Thyroid gland (tissue), 4 donors: Measurements from ENCODE around the gene SPINK13. TPM values are rescaled to one million over a fixed set of nuclear protein-coding genes. Genes with fewer than 3 reads are reported as not detected.

Experiments
- DNase-seq, 2 donors: peaks; one replicate each; pipeline ENCODE4 v3.0.0-alpha.2; 2019
- H3K27ac ChIP-seq, 3 donors: fragments of 200-600 bp; sonication (generic); 1 replicate in 2 of 3; 2 replicates in 1 of 3; pipeline ENCODE4 v1.5.1; 2016 to 2019; ENCODE audit warnings: mild to moderate bottlenecking in 1 of 3, moderate library complexity in 1 of 3
- H3K27me3 ChIP-seq: fragments of 200-600 bp; sonication (generic); one replicate; pipeline ENCODE4 v1.5.1; 2019
- H3K36me3 ChIP-seq, 2 donors: fragments of 200-600 bp; sonication (generic); one replicate each; pipeline ENCODE4 v1.5.1; 2016 to 2019
- H3K4me1 ChIP-seq, 2 donors: fragments of 200-600 bp; sonication (generic); one replicate each; pipeline ENCODE4 v1.5.1; 2017 to 2019
- H3K4me3 ChIP-seq, 3 donors: fragments of 200-600 bp; sonication (generic); replicated peaks in 1 of 3; 1 replicate in 2 of 3; 2 replicates in 1 of 3; pipeline ENCODE4 v1.5.1; 2016; ENCODE audit warnings: mild to moderate bottlenecking in 1 of 3
- H3K9me3 ChIP-seq: fragments of 200-600 bp; sonication (generic); one replicate; pipeline ENCODE4 v1.5.1; 2017
- POLR2A ChIP-seq, 2 donors: fragments of 450-650 bp; IDR thresholded peaks; one replicate each; pipeline ENCODE4 v1.6.1; 2017; ENCODE audit warnings: antibody characterized with exemption in 2 of 2, mild to moderate bottlenecking in 2 of 2, moderate library complexity in 1 of 2
- WGBS, 2 donors: methylation state at CpG; one replicate each; pipeline ENCODE4 v1.1.5; 2017; 5-methylcytosine and 5-hydroxymethylcytosine counted together
- intact Hi-C: fragments of 100-400 bp; cut with DNase I; formaldehyde crosslinking; loops from one replicate; pipeline ENCODE4 v1.15.1; 2023
- total RNA-seq, 4 donors: library from RNA; depleted of rRNA; stranded (reverse); fragments of >200 nt; gene quantifications; one replicate each; pipeline ENCODE4 v1.2.3, GENCODE V29; 2016
- TF ChIP-seq, protein P1 (sequence below), 6 experiments: fragments of 200-600 bp in 3 of 6; fragments of 450-650 bp in 3 of 6; sonication (generic) in 3 of 6; IDR thresholded peaks; one replicate each; pipeline ENCODE4 v1.5.1; 2016 to 2019; ENCODE audit warnings: antibody characterized with exemption in 6 of 6, mild to moderate bottlenecking in 2 of 6, inconsistent platforms in 1 of 6, moderate library complexity in 1 of 6

The SPINK13 gene
- total RNA-seq, 4 donors from 2014 or later, result not detected

DNA sequence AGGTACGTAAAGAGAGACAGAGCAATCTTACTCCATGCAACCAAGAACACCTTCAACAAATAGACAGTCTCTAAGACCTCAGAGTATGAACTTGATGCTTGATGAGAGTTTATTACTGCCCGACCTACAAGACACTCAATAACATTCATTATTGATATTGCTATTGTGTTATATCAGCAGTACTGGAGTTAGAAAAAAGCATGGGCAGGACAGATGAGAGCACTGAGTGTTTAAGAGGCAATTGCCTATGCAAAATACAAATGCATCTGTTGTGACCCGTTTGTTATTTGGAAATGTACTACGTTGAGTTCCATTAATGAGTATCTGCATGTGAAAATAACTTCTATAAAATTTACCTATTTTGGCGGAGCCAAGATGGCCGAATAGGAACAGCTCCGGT is 38.4 kb upstream of the SPINK13 start:
- H3K27me3 ChIP-seq, result no peaks in the 10 kb centered on the region
- DNase-seq, result no peak
- no peak overlapping the region for H3K27ac ChIP-seq
- H3K4me1 ChIP-seq, result no peaks in the 10 kb centered on the region
- TF ChIP-seq POLR2A (IDR thresholded peaks at IDR 0.05), result no peak
- TF ChIP-seq, protein P1, sequence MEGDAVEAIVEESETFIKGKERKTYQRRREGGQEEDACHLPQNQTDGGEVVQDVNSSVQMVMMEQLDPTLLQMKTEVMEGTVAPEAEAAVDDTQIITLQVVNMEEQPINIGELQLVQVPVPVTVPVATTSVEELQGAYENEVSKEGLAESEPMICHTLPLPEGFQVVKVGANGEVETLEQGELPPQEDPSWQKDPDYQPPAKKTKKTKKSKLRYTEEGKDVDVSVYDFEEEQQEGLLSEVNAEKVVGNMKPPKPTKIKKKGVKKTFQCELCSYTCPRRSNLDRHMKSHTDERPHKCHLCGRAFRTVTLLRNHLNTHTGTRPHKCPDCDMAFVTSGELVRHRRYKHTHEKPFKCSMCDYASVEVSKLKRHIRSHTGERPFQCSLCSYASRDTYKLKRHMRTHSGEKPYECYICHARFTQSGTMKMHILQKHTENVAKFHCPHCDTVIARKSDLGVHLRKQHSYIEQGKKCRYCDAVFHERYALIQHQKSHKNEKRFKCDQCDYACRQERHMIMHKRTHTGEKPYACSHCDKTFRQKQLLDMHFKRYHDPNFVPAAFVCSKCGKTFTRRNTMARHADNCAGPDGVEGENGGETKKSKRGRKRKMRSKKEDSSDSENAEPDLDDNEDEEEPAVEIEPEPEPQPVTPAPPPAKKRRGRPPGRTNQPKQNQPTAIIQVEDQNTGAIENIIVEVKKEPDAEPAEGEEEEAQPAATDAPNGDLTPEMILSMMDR (IDR thresholded peaks at IDR 0.05), result no peak
- H3K9me3 ChIP-seq, result no peaks in the 10 kb centered on the region
- H3K36me3 ChIP-seq, result no peaks in the 10 kb centered on the region
- intact Hi-C loops, result no loop called here
- no peak overlapping the region for H3K4me3 ChIP-seq
- WGBS, 2 donors, result 94% methylated on average over 7 of the region's 7 CpGs

DNA sequence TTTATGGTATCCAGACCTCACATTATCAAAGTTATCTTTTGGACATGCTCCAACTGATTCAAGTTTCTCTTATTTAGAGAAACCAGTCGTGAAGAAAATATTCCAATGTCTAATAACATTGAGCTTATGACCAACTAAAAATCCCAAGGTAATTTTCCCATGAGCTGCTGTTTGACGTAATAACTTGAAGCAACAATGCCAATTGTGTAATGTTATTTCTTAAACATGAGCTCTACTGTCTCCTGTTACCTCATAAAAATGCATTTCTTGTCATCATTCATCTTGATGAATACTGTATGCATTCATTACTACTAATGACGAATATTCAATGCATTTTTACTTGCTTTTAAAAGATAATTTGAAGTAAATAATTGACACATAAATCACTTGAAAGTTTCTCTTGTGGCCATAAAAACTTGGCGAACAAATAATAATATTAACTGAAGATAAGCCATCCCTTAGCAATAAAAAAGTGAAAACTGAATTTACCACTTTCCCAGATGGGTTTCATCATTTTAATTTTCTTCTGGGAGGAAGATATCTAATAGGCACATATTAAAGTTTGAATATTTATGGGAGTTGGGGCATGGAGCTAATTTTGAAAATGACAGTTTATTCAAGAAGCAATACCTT is 30.7 kb upstream of the SPINK13 start:
- no peaks in the 10 kb centered on the region for H3K9me3 ChIP-seq
- intact Hi-C loops, result no loop called here
- H3K4me1 ChIP-seq, result no peaks in the 10 kb centered on the region
- 58 to 66% methylated on average over 4 of the region's 4 CpGs for WGBS, 2 donors
- no peak overlapping the region for H3K27ac ChIP-seq
- no peak for DNase-seq
- H3K27me3 ChIP-seq, result no peaks in the 10 kb centered on the region
- H3K36me3 ChIP-seq, result no peaks in the 10 kb centered on the region
- H3K4me3 ChIP-seq, result no peak overlapping the region
- TF ChIP-seq, protein P1 (IDR thresholded peaks at IDR 0.05), result no peak
- TF ChIP-seq POLR2A (IDR thresholded peaks at IDR 0.05), result no peak

DNA sequence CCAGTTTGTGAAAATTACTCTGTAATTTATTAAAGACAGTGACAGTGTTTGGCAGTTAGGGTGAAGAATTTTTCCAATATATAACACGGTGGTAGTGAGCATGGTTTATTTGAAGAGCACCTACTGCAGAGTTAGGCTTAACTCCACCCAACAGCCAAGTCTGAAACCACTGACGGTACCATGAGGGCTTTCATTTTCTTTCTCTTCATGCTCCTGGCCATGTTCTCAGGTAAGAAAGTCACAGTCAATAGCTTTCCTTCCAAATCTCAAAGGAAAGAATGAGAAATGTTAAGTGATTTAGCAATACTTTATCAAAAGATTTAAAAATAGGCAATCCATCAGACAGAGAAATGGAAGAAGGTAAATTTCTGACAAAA is 30.2 kb upstream of the SPINK13 start, which contains the start of gene MARCOL:
Gene MARCOL, plus strand, starts transcription at position 108 of the 377 bp plus-strand sequence. Its CDS starts 73 bp downstream, at position 181.
- H3K36me3 ChIP-seq, result no peaks in the 10 kb centered on the region
- H3K4me3 ChIP-seq, result no peak within 1 kb of the TSS
- H3K27ac ChIP-seq, result no peak within 1 kb of the TSS
- DNase-seq, result no peak
- intact Hi-C loops, result no loop called here
- no peaks in the 10 kb centered on the region for H3K9me3 ChIP-seq
- 73% methylated on average over 2 of the region's 2 CpGs for WGBS, 2 donors
- TF ChIP-seq, protein P1 (IDR thresholded peaks at IDR 0.05), result no peak
- no peak for TF ChIP-seq POLR2A (IDR thresholded peaks at IDR 0.05)
- H3K27me3 ChIP-seq, result no peaks in the 10 kb centered on the region
- no peaks in the 10 kb centered on the region for H3K4me1 ChIP-seq

DNA sequence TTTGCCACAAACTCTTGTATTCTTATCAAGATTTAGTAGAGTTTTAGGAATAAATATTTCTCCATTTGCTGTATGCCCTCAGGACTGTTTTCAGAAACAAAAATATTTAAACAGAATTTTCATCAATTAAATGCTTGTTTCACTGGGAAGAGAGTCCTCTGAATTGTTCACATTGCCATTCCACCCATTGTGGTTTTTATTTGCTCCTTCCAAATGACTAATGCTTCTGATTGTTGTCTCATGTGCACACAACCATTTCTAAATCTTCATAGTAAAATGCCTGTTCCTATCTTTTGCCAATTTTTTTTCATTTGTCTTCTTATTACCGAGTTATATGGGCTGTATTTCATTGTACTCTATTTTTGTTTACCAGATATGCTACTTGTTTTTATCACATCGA is 19.7 kb upstream of the SPINK13 start:
- intact Hi-C loops, result no loop called here
- Histone ChIP-seq H3K27ac (no peak overlapping the region), H3K36me3 (no peaks in the 10 kb centered on the region), H3K9me3 (no peaks in the 10 kb centered on the region), H3K27me3 (no peaks in the 10 kb centered on the region), H3K4me1 (no peaks in the 10 kb centered on the region), H3K4me3 (no peak overlapping the region)
- no peak for TF ChIP-seq POLR2A (IDR thresholded peaks at IDR 0.05)
- TF ChIP-seq, protein P1 (IDR thresholded peaks at IDR 0.05), result no peak
- DNase-seq, result no peak
- 90 to 93% methylated on average over 2 of the region's 2 CpGs for WGBS, 2 donors

DNA sequence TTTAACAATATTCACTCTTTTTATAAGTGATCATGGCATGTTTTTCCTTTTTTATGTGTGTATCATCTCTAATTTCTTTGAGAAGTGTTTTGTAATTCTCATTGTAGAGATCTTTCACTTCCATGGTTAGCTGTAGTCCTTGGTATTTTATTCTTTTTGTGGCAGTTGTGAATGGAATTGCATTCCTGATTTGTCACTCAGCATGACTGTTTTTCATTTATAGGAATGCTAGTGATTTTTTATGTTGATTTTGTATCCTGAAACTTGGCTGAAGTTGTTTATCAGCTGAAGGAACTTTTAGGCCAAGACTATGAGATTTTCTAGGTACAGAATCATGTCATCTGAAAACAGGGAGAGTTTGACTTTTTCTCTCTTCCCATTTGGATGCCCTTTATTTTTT is 13.1 kb upstream of the SPINK13 start:
- Histone ChIP-seq H3K27me3 (no peaks in the 10 kb centered on the region), H3K4me3 (no peak overlapping the region), H3K36me3 (no peaks in the 10 kb centered on the region), H3K9me3 (no peaks in the 10 kb centered on the region), H3K4me1 (no peaks in the 10 kb centered on the region), H3K27ac (no peak overlapping the region)
- intact Hi-C loops, result no loop called here
- TF ChIP-seq, protein P1 (IDR thresholded peaks at IDR 0.05), result no peak
- TF ChIP-seq POLR2A (IDR thresholded peaks at IDR 0.05), result no peak
- DNase-seq, result no peak
